Measurements from ENCODE around the gene POR.

POR gene

GRCh38 chr7:75953431-75953830, 38.5 kb downstream of the POR start:
- TF ChIP-seq ZC3H10 (CRISPR knock-in tag; IDR thresholded peaks at IDR 0.05), result no peak
- TF ChIP-seq OSR1 (CRISPR knock-in tag; IDR thresholded peaks at IDR 0.05), result no peak
- TF ChIP-seq TOX (CRISPR knock-in tag; IDR thresholded peaks at IDR 0.05; ENCODE audit: borderline replicate concordance), result no peak
- TF ChIP-seq ZNF70 (CRISPR knock-in tag; IDR thresholded peaks at IDR 0.05), result no peak
- no peak for TF ChIP-seq ZNF565 (CRISPR knock-in tag; conservative IDR thresholded peaks at IDR 0.05; ENCODE audit: low read depth)
- TF ChIP-seq CSDC2 (CRISPR knock-in tag; IDR thresholded peaks at IDR 0.05), result no peak
- no peak for TF ChIP-seq ZFP3 (CRISPR knock-in tag; IDR thresholded peaks at IDR 0.05)
- TF ChIP-seq ISL1 (CRISPR knock-in tag; IDR thresholded peaks at IDR 0.05), result no peak
- TF ChIP-seq TSHZ2 (CRISPR knock-in tag; IDR thresholded peaks at IDR 0.05), result no peak
- TF ChIP-seq GLIS3 (CRISPR knock-in tag; IDR thresholded peaks at IDR 0.05), result no peak
- TF ChIP-seq PATZ1 (CRISPR knock-in tag; IDR thresholded peaks at IDR 0.05; ENCODE audit: borderline replicate concordance), result no peak
- no peak for TF ChIP-seq SNAI2 (CRISPR knock-in tag; IDR thresholded peaks at IDR 0.05)
- TF ChIP-seq ZNF8 (CRISPR knock-in tag; IDR thresholded peaks at IDR 0.05), result no peak
- no peak for TF ChIP-seq ARNTL (CRISPR knock-in tag; IDR thresholded peaks at IDR 0.05; ENCODE audit: borderline replicate concordance, low read depth)
- no peak for TF ChIP-seq RARB (CRISPR knock-in tag; IDR thresholded peaks at IDR 0.05)
- no peak for TF ChIP-seq CREB5 (CRISPR knock-in tag; IDR thresholded peaks at IDR 0.05; ENCODE audit: low read depth)
- TF ChIP-seq BACH2 (CRISPR knock-in tag; IDR thresholded peaks at IDR 0.05; ENCODE audit: borderline replicate concordance), result no peak
- TF ChIP-seq ZFP30 (CRISPR knock-in tag; IDR thresholded peaks at IDR 0.05), result no peak
- ATAC-seq, result no peak

GRCh38 chr7:75953931-75954330, 39.0 kb downstream of the POR start:
- no peak for ATAC-seq
- no peak for TF ChIP-seq SNAI2 (CRISPR knock-in tag; IDR thresholded peaks at IDR 0.05)
- TF ChIP-seq TSHZ2 (CRISPR knock-in tag; IDR thresholded peaks at IDR 0.05), result no peak
- TF ChIP-seq ZFP3 (CRISPR knock-in tag; IDR thresholded peaks at IDR 0.05), result no peak
- TF ChIP-seq OSR1 (CRISPR knock-in tag; IDR thresholded peaks at IDR 0.05), result no peak
- TF ChIP-seq CSDC2 (CRISPR knock-in tag; IDR thresholded peaks at IDR 0.05), result no peak
- TF ChIP-seq ZFP30 (CRISPR knock-in tag; IDR thresholded peaks at IDR 0.05), result no peak

GRCh38 chr7:75955331-75955955, 40.5 kb downstream of the POR start:
- TF ChIP-seq ZFP3 (CRISPR knock-in tag; IDR thresholded peaks at IDR 0.05) (no peak), ZNF8 (CRISPR knock-in tag; IDR thresholded peaks at IDR 0.05) (no peak), TSHZ2 (CRISPR knock-in tag; IDR thresholded peaks at IDR 0.05) (no peak), CSRNP3 (CRISPR knock-in tag; IDR thresholded peaks at IDR 0.05) (no peak), ZNF70 (CRISPR knock-in tag; IDR thresholded peaks at IDR 0.05) (no peak), ARNTL (CRISPR knock-in tag; IDR thresholded peaks at IDR 0.05; ENCODE audit: borderline replicate concordance, low read depth) (no peak), CREB5 (CRISPR knock-in tag; IDR thresholded peaks at IDR 0.05; ENCODE audit: low read depth) (no peak), ZC3H10 (CRISPR knock-in tag; IDR thresholded peaks at IDR 0.05) (no peak), PPARA (CRISPR knock-in tag; IDR thresholded peaks at IDR 0.05; ENCODE audit: borderline replicate concordance) (no peak), ESRRG (CRISPR knock-in tag; IDR thresholded peaks at IDR 0.05) (no peak), ISL1 (CRISPR knock-in tag; IDR thresholded peaks at IDR 0.05) (no peak)

More at GRCh38 chr7:75955331-75955955, 40.5 kb downstream of the POR start:
- no peak for ATAC-seq
